Measurements from ENCODE around the gene CHD1. TPM values are rescaled to one million over a fixed set of nuclear protein-coding genes. Genes with fewer than 3 reads are reported as not detected.

Gene CHD1
- total RNA-seq, 4 donors from 2014 or later = 27.4 to 149 (median 63.6) TPM

DNA sequence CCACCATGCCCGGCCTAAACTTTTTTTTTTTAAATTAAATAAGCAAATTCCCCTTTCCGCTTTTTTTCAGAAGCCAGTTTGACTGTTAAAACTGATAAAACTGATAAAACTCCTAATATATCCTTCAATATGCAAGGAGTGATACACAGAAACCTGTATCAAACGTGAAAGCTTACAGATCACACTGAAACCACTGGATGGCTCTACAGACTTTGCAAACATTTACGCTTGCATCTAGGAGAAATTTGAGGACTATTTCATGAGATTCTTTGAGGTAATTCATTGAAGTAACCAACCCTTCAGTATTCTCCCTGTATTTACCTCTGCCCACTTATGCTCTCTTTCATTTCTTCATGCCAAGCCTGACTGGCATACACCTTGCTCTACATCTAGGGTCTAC is 40.6 kb upstream of the CHD1 start:
- Histone ChIP-seq H3K4me3 (no peak overlapping the region), H3K27ac (no peak overlapping the region), H3K9me3 (no peaks in the 10 kb centered on the region), H3K36me3 (no peaks in the 10 kb centered on the region), H3K27me3 (no peaks in the 10 kb centered on the region), H3K4me1 (no peaks in the 10 kb centered on the region)
- DNase-seq = no peak
- intact Hi-C loops (cut with DNase I; ENCODE audit: low total_unique reads) = no loop called here
- no peak for TF ChIP-seq CTCF (IDR thresholded peaks at IDR 0.05)
- no peak for TF ChIP-seq POLR2A (IDR thresholded peaks at IDR 0.05)

DNA sequence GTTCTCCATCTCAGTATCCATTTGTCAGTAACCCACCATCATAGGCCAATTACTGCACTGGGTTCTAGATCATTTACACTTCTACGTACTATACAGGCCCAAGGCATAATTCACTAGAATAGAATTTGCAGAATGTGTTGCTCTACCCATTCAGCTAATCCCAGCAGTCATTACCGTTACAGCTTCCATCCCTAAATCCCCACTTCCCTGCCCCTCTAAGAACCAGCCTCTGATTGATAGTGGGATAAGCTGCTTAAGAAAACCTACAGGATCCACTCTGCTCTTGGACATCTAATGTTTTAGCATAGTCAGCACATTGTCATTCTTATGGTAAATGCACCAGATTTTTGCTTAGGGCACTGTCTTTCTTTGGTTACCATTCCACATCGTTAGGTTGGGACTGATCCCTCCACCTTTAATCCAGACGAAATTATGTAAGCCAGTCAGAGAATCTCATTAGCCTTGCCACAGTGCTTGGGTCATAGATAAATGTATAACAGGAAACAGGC is 39.3 kb upstream of the CHD1 start:
- Histone ChIP-seq H3K27ac (no peak overlapping the region), H3K9me3 (no peaks in the 10 kb centered on the region), H3K4me1 (no peaks in the 10 kb centered on the region), H3K36me3 (no peaks in the 10 kb centered on the region), H3K4me3 (no peak overlapping the region), H3K27me3 (no peaks in the 10 kb centered on the region)
- intact Hi-C loops (cut with DNase I; ENCODE audit: low total_unique reads) = no loop called here
- DNase-seq = no peak
- TF ChIP-seq POLR2A (IDR thresholded peaks at IDR 0.05) = no peak
- TF ChIP-seq CTCF (IDR thresholded peaks at IDR 0.05) = no peak

- Histone ChIP-seq H3K27ac (no peak overlapping the region), H3K27me3 (no peaks in the 10 kb centered on the region), H3K9me3 (no peaks in the 10 kb centered on the region), H3K36me3 (no peaks in the 10 kb centered on the region), H3K4me3 (no peak overlapping the region), H3K4me1 (no peaks in the 10 kb centered on the region)
- TF ChIP-seq POLR2A (IDR thresholded peaks at IDR 0.05) = no peak
- DNase-seq = no peak
- intact Hi-C loops (cut with DNase I; ENCODE audit: low total_unique reads) = no loop called here
Observed at GRCh38 chr5:98965226-98965625, 36.4 kb upstream of the CHD1 start.

DNA sequence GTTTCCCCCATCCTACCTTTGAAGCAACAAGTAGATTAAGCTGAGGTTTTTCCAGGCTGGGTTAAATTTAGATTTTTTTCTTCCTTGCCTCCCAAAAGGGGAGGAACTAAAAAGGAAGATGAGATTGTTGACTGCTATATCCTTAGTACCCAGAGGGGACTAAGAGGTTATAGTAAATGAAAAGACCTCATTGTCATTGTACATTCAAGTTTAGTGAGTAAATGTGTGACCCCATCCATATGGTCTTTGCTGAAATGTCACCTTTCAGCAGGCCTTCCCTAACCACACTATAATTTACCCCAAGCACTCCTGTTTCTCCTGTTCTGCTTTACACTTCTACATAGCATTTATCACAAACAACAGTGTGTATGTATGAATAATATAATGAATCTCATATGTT is 35.8 kb upstream of the CHD1 start:
- H3K4me1 ChIP-seq = no peaks in the 10 kb centered on the region
- intact Hi-C loops (cut with DNase I; ENCODE audit: low total_unique reads) = no loop called here
- TF ChIP-seq POLR2A (IDR thresholded peaks at IDR 0.05) = no peak
- no peak for TF ChIP-seq CTCF (IDR thresholded peaks at IDR 0.05)
- no peak overlapping the region for H3K27ac ChIP-seq
- H3K36me3 ChIP-seq = no peaks in the 10 kb centered on the region
- H3K4me3 ChIP-seq = no peak overlapping the region
- DNase-seq = no peak
- H3K27me3 ChIP-seq = no peaks in the 10 kb centered on the region
- H3K9me3 ChIP-seq = no peaks in the 10 kb centered on the region

DNA sequence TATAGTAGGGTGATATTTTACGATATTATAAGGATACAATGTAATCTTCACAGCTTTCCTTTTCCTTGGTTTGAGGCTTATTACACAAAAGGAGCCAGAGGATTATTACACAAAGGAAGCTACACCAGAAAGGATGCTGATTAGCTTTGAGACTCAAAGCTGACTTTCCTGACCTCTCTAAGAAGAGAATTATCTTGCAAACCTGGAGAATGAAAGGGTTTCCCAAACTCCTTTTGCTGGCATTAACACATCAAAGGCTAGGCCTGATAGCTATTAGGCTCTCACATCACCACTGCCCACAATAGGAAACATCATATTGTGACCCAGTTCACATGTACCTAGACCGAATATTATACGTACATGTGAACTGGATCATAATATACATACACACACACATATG is 34.2 kb upstream of the CHD1 start:
- no peak overlapping the region for H3K4me3 ChIP-seq
- DNase-seq = no peak
- no peaks in the 10 kb centered on the region for H3K9me3 ChIP-seq
- TF ChIP-seq POLR2A (IDR thresholded peaks at IDR 0.05) (no peak), CTCF (IDR thresholded peaks at IDR 0.05) (no peak)
- H3K4me1 ChIP-seq = no peaks in the 10 kb centered on the region
- no peaks in the 10 kb centered on the region for H3K36me3 ChIP-seq
- H3K27me3 ChIP-seq = no peaks in the 10 kb centered on the region
- intact Hi-C loops (cut with DNase I; ENCODE audit: low total_unique reads) = no loop called here
- no peak overlapping the region for H3K27ac ChIP-seq

GRCh38 chr5:98962587-98962986 is 33.8 kb upstream of the CHD1 start:
- Histone ChIP-seq H3K4me1 (no peaks in the 10 kb centered on the region), H3K27me3 (no peaks in the 10 kb centered on the region), H3K9me3 (no peaks in the 10 kb centered on the region), H3K4me3 (no peak overlapping the region), H3K36me3 (no peaks in the 10 kb centered on the region), H3K27ac (no peak overlapping the region)
- no peak for DNase-seq
- TF ChIP-seq POLR2A (IDR thresholded peaks at IDR 0.05) = no peak
- TF ChIP-seq CTCF (IDR thresholded peaks at IDR 0.05) = no peak
- intact Hi-C loops (cut with DNase I; ENCODE audit: low total_unique reads) = no loop called here

Measured in uterus (tissue), 4 donors.